Vein endothelial cell (primary cell): Measurements from ENCODE around the gene GSG1L2. TPM values are rescaled to one million over a fixed set of nuclear protein-coding genes. Genes with fewer than 3 reads are reported as not detected.

ENCODE experiments used
- total RNA-seq: library from RNA; depleted of rRNA; stranded (reverse); fragments of >200 nt; gene quantifications from 2 replicates; pipeline ENCODE4 v1.2.3, GENCODE V29; 2012

GSG1L2 gene
- total RNA-seq: not detected in 2 replicates

DNA sequence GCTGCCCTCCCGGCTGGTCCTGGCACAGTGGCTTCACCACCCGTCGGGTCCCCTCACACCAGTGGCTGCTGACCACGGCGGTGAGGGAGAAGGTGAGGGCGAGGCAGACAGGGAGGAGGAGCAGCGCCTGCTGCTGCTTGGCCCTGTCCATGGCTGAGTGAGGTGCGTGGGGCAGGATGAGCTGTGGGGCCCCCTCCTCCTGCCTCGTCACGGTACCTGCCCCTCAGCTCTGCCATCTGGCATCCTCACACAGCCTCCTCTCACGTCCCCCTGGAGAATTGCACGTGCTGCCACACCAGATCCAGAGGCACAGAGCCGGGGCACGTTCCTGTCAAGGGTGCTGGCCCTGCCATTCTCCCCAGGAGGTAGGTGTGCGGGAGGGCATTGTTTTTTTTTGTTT lies at the start of gene GSG1L2:
Gene GSG1L2, minus strand, starts transcription at position 159 of the 400 bp plus-strand sequence. Its CDS starts 8 bp downstream, at position 151.

DNA sequence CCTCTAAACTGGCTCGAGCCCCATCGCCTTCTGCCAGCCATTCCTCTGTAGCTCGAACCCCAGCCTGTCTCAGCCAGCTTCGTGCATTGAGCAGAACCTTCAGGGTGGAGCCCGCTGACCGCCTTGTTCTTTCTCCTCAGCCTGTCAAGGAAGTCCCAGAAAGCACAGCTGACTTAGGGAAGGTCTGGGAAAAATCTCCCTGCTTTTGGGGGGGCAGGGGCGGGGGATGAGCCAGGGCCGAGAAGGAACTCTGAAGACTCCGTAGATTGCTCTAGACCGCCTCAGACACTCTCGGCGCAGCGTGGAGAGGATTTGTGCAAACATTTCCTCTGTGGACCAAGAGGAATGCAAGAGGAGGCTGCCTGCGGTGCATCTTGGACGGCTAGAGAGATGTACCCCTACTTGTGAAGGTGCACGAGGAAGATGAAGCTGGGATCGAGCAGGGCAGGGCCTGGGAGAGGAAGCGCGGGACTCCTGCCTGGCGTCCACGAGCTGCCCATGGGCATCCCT lies 3.8 kb upstream of the GSG1L2 start, which contains the start of gene GLP2R:
Gene GLP2R, plus strand, starts transcription at position 284 of the 510 bp plus-strand sequence. Its CDS starts 140 bp downstream, at position 424.

GRCh38 chr17:9790889-9791876 lies 30.7 kb downstream of the GSG1L2 start, which contains the start of gene DHRS7C:
Gene DHRS7C, minus strand, starts transcription at chr17:9791592. Its CDS starts 308 bp downstream, at chr17:9791284.

Other genes starting within 250 kb of the GSG1L2 start
- gene STX8, start 246.3 kb downstream of the GSG1L2 start, total RNA-seq: 55.9 and 64.7 TPM in 2 replicates
- 0.48 TPM in 1 of 2 replicates, not detected in the other for gene CFAP52, start 245.4 kb downstream of the GSG1L2 start, total RNA-seq
- 0.10 and 0.98 TPM in 2 replicates for gene USP43, start 176.6 kb downstream of the GSG1L2 start, total RNA-seq
- not detected in 2 replicates for gene DHRS7C, start 30.5 kb downstream of the GSG1L2 start, total RNA-seq
- not detected in 2 replicates for gene GLP2R, start 3.8 kb upstream of the GSG1L2 start, total RNA-seq
- not detected in 2 replicates for gene RCVRN, start 83.2 kb upstream of the GSG1L2 start, total RNA-seq